A673 (cell line): Measurements from ENCODE around the gene TRMT6.

Source experiments
- CTCF ChIP-seq: fragments of 300-800, 200-600 bp; sonication (generic); conservative IDR thresholded peaks from 2 replicates; pipeline ENCODE4 v1.5.1; 2017; ENCODE audit warnings: low read depth, mild to moderate bottlenecking, antibody characterized with exemption, low read length, moderate library complexity, mixed read lengths
- EZH2 ChIP-seq: fragments of 200-600 bp; sonication (generic); IDR thresholded peaks from 2 replicates; pipeline ENCODE4 v1.6.1; 2017; ENCODE audit warnings: borderline replicate concordance, low read depth, mild to moderate bottlenecking, mixed read lengths, antibody characterized with exemption, low read length; ENCODE audit not compliant: poor library complexity, severe bottlenecking

DNA sequence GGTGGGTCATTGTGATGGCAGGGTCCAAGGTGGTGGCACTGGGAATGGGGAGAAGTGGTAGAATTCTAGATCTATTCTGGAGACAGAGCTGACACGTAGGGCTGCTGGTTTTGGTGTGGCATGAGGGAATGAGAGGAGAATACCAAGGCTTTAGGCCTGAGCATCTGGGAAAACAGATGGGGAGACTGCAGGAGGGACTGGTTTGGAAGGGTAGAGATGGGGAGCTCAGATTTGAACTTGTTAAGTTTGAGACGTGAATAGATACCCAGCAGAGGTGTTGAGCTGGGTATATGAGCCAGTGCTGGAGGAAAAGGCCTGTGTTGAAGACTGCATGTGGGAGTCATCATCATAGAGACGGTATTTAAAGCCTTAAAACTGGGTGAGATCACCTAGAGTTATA lies 17.5 kb downstream of the TRMT6 start:
- TF ChIP-seq EZH2 (no peak), CTCF (no peak)
